PC-3 (cell line): Measurements from ENCODE around the gene KPNA2. TPM values are rescaled to one million over a fixed set of nuclear protein-coding genes. Genes with fewer than 3 reads are reported as not detected.
A peak's percentile ranks its signal among the peaks of the same experiment; 100 is the strongest.

ENCODE experiments used
- ATAC-seq: fragments of 200-7000 bp; cut with Tn5 transposase; 2 replicates; pipeline ENCODE4 v1.9.1; 2020; ENCODE audit warnings: mild to moderate bottlenecking, moderate library complexity
- Bru-seq: library from RNA; stranded (reverse); fragments of 400-500 nt; gene quantifications from one replicate; lab custom pipeline; 2021; lab: Mats Ljungman, UMichigan
- BruChase-seq, 2 experiments: library from RNA; stranded (reverse); fragments of 400-500 nt; gene quantifications; one replicate each; lab custom pipeline; 2021; lab: Mats Ljungman, UMichigan
- BruUV-seq: library from RNA; stranded (reverse); fragments of 400-500 nt; replicated peaks from 2 replicates; lab custom pipeline; 2021; lab: Mats Ljungman, UMichigan
- CTCF ChIA-PET: fragments of 300-600 bp; sonication (Branson Sonifier 250); formaldehyde crosslinking; loops from one replicate; lab custom pipeline; 2022; ENCODE audit warnings: antibody characterized with exemption; lab: Charles Lee
- POLR2A ChIA-PET: fragments of 300-600 bp; sonication (Branson Sonifier 250); formaldehyde crosslinking; loops from one replicate; lab custom pipeline; 2022; ENCODE audit warnings: antibody characterized with exemption; ENCODE audit not compliant: unreplicated experiment; lab: Charles Lee
- DNase-seq: peaks from one replicate; pipeline ENCODE4 v3.0.0-alpha.2; 2015
- H2AFZ ChIP-seq: fragments of 300-600 bp; sonication (generic); 2 replicates; pipeline ENCODE4 v1.6.0; 2016; ENCODE audit warnings: antibody characterized with exemption, low read length
- H3F3A ChIP-seq: fragments of 300-600 bp; sonication (generic); one replicate; pipeline ENCODE4 v1.6.0; 2017; ENCODE audit warnings: antibody characterized with exemption, low read length, control low read depth, mild to moderate bottlenecking; ENCODE audit not compliant: unreplicated experiment
- H3K27ac ChIP-seq: fragments of 300-600 bp; sonication (generic); 2 replicates; pipeline ENCODE4 v1.5.1; 2016; ENCODE audit warnings: mild to moderate bottlenecking, low read length
- H3K27me3 ChIP-seq: fragments of 300-600 bp; sonication (generic); 2 replicates; pipeline ENCODE4 v1.6.1; 2016; ENCODE audit warnings: low read length, mixed read lengths
- H3K36me3 ChIP-seq: fragments of 300-600 bp; sonication (generic); 2 replicates; pipeline ENCODE4 v1.6.1; 2016; ENCODE audit warnings: low read depth, mixed run types, low read length, mixed read lengths
- H3K4me1 ChIP-seq: fragments of 300-600 bp; sonication (generic); 2 replicates; pipeline ENCODE4 v1.5.1; 2016; ENCODE audit warnings: low read length; ENCODE audit not compliant: insufficient read depth
- H3K4me2 ChIP-seq: fragments of 300-600 bp; sonication (generic); 2 replicates; pipeline ENCODE4 v1.6.0; 2016; ENCODE audit warnings: low read length
- H3K4me3 ChIP-seq: fragments of 300-600 bp; sonication (generic); 2 replicates; pipeline ENCODE4 v1.5.1; 2016; ENCODE audit warnings: mild to moderate bottlenecking, low read length, mixed read lengths
- H3K79me2 ChIP-seq: fragments of 300-600 bp; sonication (generic); 2 replicates; pipeline ENCODE4 v1.6.1; 2017; ENCODE audit warnings: low read length, mixed read lengths
- H3K9ac ChIP-seq: fragments of 300-600 bp; sonication (generic); 2 replicates; pipeline ENCODE4 v1.6.0; 2016; ENCODE audit warnings: mild to moderate bottlenecking, low read length
- H3K9me2 ChIP-seq: fragments of 300-600 bp; sonication (generic); replicated peaks from 2 replicates; pipeline ENCODE4 v1.6.1; 2016; ENCODE audit warnings: mixed run types, low read length, mixed read lengths
- H3K9me3 ChIP-seq: fragments of 300-600 bp; sonication (generic); 2 replicates; pipeline ENCODE4 v1.6.1; 2016; ENCODE audit warnings: low read length, mixed read lengths
- H4K20me1 ChIP-seq: fragments of 300-600 bp; sonication (generic); 2 replicates; pipeline ENCODE4 v1.6.1; 2016; ENCODE audit warnings: low read length, mixed read lengths
- EZH2 ChIP-seq: fragments of 300-600 bp; sonication (generic); IDR thresholded peaks from one replicate; pipeline ENCODE4 v1.6.1; 2017; ENCODE audit warnings: antibody characterized with exemption, mild to moderate bottlenecking, low read length; ENCODE audit not compliant: unreplicated experiment
- EZH2phosphoT487 ChIP-seq: fragments of 300-600 bp; sonication (generic); IDR thresholded peaks from 2 replicates; pipeline ENCODE4 v1.6.1; 2018; ENCODE audit warnings: mild to moderate bottlenecking, antibody characterized with exemption, low read length, borderline replicate concordance
- intact Hi-C: fragments of 100-400 bp; cut with micrococcal nuclease; formaldehyde crosslinking; loops from 2 replicates; pipeline ENCODE4 v1.9.0; 2023
- long read RNA-seq: library from polyadenylated mRNA; unstranded; transcript quantifications from one replicate; pipeline ENCODE4 v2.0.0, GENCODE V29; 2021; ENCODE audit not compliant: unreplicated experiment
- total RNA-seq: library from RNA; depleted of rRNA; stranded (reverse); fragments of >200 nt; gene quantifications from 2 replicates; pipeline ENCODE4 v1.2.3, GENCODE V29; 2014; rRNA removed
- TF ChIP-seq, protein P1 (sequence below): fragments of 300-600 bp; sonication (generic); conservative IDR thresholded peaks from 2 replicates; pipeline ENCODE4 v1.5.1; 2017; ENCODE audit warnings: antibody characterized with exemption, low read depth, mild to moderate bottlenecking, low read length

Gene KPNA2
- total RNA-seq (223 and 288 TPM in 2 replicates), Bru-seq, nascent RNA (percentile 96 among the genes with signal in this experiment), BruChase-seq, experiment 1, labeled RNA remaining after a 6-hour chase (percentile 99 among the genes with signal in this experiment), BruChase-seq, experiment 2, labeled RNA remaining after a 2-hour chase (percentile 94 among the genes with signal in this experiment)
- long read RNA-seq, transcript KPNA2-201 (11 exons, 2,181 nt), result major isoform, 107 of 122 reads
- long read RNA-seq, partial matches to known transcripts, result 9 of 122 reads
- long read RNA-seq, other reads (novel, unspliced or antisense), result 5 of 122 reads

DNA sequence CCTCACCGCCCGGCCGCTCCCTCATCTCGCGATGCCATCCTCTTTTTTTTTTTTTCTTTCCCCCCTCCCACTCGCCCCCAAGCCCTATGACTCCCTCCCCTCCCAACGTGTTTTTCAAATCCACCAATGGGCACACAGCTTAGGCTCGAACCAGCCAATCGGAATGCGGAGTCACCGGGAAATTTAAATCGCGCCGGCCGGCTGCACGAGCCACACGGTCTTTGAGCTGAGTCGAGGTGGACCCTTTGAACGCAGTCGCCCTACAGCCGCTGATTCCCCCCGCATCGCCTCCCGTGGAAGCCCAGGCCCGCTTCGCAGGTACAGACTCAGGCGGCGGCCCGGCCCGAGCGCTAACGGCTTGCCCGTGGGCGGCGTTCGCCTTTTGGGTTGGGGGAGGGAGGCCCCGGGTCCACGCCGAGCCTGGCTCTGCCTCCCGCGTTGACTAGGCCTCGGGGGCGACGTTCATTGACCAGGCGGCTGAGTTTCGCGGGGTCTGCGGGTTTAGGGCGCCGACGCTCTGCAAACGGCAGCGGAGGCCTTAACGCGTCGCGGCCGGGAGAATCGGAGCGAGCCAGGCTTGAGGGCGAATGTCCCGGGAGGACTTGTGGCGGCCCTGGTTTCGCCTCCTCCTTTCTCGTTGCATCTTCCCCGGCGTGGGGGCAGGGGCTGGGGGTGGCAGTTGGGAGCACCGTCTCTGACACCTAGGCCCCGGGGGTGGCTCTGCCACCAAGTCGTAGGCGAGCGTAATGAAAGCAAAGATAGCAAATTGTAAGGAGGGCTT lies at the start of gene KPNA2:
Gene KPNA2, plus strand, starts transcription at position 213 of the 781 bp plus-strand sequence. CDS start 1,398 bp downstream, outside the sequence.
- BruUV-seq, result TSS peak; percentile 57
- ChIA-PET POLR2A (interaction anchor here (0.6 to 0.7 kb wide), 6 partner anchors 14 to 879 kb away, joined by 3 to 11 read pairs (median 6); no protein-coding TSS in a partner anchor), CTCF (interaction anchor here (0.6 kb wide), 1 partner anchor 211 kb away, joined by 4 read pairs; no protein-coding TSS in a partner anchor)
- Histone ChIP-seq H3K27me3 (no peaks in the 10 kb centered on the region), H3K36me3 (peaks cover 42% of the 10 kb centered on the region), H3K9me2 (no peaks in the 10 kb centered on the region), H3K4me1 (peaks cover 24% of the 10 kb centered on the region), H3F3A (peaks cover 3% of the 10 kb centered on the region), H3K79me2 (peaks cover 50% of the 10 kb centered on the region), H3K4me3 (peak within 1 kb of the TSS; percentile 97), H4K20me1 (peaks cover 39% of the 10 kb centered on the region), H3K27ac (peak within 1 kb of the TSS; percentile 66), H3K9me3 (no peaks in the 10 kb centered on the region), H3K4me2 (peak within 1 kb of the TSS; percentile 93), H2AFZ (peak within 1 kb of the TSS; percentile 72), H3K9ac (peak within 1 kb of the TSS; percentile 98)
- peak; percentile 99 for DNase-seq
- TF ChIP-seq EZH2phosphoT487, result no peak
- TF ChIP-seq EZH2, result no peak
- TF ChIP-seq, protein P1, sequence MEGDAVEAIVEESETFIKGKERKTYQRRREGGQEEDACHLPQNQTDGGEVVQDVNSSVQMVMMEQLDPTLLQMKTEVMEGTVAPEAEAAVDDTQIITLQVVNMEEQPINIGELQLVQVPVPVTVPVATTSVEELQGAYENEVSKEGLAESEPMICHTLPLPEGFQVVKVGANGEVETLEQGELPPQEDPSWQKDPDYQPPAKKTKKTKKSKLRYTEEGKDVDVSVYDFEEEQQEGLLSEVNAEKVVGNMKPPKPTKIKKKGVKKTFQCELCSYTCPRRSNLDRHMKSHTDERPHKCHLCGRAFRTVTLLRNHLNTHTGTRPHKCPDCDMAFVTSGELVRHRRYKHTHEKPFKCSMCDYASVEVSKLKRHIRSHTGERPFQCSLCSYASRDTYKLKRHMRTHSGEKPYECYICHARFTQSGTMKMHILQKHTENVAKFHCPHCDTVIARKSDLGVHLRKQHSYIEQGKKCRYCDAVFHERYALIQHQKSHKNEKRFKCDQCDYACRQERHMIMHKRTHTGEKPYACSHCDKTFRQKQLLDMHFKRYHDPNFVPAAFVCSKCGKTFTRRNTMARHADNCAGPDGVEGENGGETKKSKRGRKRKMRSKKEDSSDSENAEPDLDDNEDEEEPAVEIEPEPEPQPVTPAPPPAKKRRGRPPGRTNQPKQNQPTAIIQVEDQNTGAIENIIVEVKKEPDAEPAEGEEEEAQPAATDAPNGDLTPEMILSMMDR, result no peak
- intact Hi-C loops, result loop anchor here (1.0 to 5.0 kb wide), 4 partner anchors 15 to 422 kb away; partner anchors contain the start of gene WIPI1
- ATAC-seq, result peak; percentile 89

DNA sequence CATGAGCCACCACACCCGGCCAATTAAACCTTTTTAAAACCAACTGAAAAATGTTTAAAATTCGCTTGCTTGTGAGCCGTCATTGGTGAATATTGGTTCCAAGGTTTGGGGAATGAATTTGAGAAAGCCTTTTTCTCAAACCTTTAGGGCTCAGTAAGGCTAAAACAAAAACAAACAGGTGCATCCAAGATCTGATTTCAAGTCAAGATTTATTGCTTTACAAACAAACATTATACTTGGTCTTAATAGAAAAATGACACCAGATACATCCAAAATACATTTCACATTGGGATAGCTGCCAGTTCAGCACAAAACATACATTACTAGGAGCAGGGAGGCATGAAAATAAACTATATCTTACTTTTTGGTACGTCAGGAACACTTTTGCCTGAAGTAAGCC lies 44.6 kb upstream of the KPNA2 start:
- no peak overlapping the region for H3K27ac ChIP-seq
- no peaks in the 10 kb centered on the region for H3K79me2 ChIP-seq
- H3K27me3 ChIP-seq, result no peaks in the 10 kb centered on the region
- ATAC-seq (no peak), DNase-seq (peak; percentile 15)
- H3K9ac ChIP-seq, result no peak overlapping the region
- H2AFZ ChIP-seq, result no peak overlapping the region
- intact Hi-C loops, result loop anchor here (5.0 to 10.0 kb wide), 2 partner anchors 46 to 1334 kb away; partner anchors contain the start of genes ABCA5 and KPNA2
- ChIA-PET CTCF (no interaction called here), POLR2A (no interaction called here)
- no peaks in the 10 kb centered on the region for H4K20me1 ChIP-seq
- no peaks in the 10 kb centered on the region for H3K9me2 ChIP-seq
- H3K9me3 ChIP-seq, result no peaks in the 10 kb centered on the region
- no TSS peak for BruUV-seq
- TF ChIP-seq EZH2, result no peak
- TF ChIP-seq EZH2phosphoT487, result no peak
- TF ChIP-seq, protein P1, result no peak
- no peak overlapping the region for H3K4me2 ChIP-seq
- H3F3A ChIP-seq, result peaks cover 9% of the 10 kb centered on the region
- no peaks in the 10 kb centered on the region for H3K36me3 ChIP-seq
- no peak overlapping the region for H3K4me3 ChIP-seq
- peaks cover 24% of the 10 kb centered on the region for H3K4me1 ChIP-seq
